Activated CD8-positive, alpha-beta memory T cell treated with anti-CD3 and anti-CD28 coated beads, Interleukin-2, amount 10 ng/mL, durations not matched to agents 7 days and 5 days (primary cell): ENCODE measurements around the gene C8A. TPM values are rescaled to one million over a fixed set of nuclear protein-coding genes. Genes with fewer than 3 reads are reported as not detected.

ENCODE experiments used
- ATAC-seq: fragments of 150-1000 bp; cut with Tn5 transposase; one replicate; pipeline ENCODE4 v1.10.0; 2021; ENCODE audit warnings: moderate library complexity
- CTCF ChIA-PET: fragments of 350-600 bp; sonication (Branson Sonifier 250); formaldehyde crosslinking; loops from one replicate; lab custom pipeline; 2021; ENCODE audit warnings: antibody characterized with exemption; lab: Charles Lee
- DNase-seq: peaks from one replicate; pipeline ENCODE4 v3.0.0-alpha.2; 2020
- H3K27ac Mint-ChIP-seq: one replicate; pipeline ENCODE4 v1.8.0; 2021; ENCODE audit warnings: mild to moderate bottlenecking, mixed read lengths
- H3K27me3 Mint-ChIP-seq: one replicate; pipeline ENCODE4 v1.8.0; 2021; ENCODE audit warnings: mixed read lengths
- H3K36me3 Mint-ChIP-seq: one replicate; pipeline ENCODE4 v1.8.0; 2021; ENCODE audit warnings: mild to moderate bottlenecking, mixed read lengths
- H3K4me1 Mint-ChIP-seq: one replicate; pipeline ENCODE4 v1.8.0; 2021; ENCODE audit warnings: mixed read lengths
- H3K4me3 Mint-ChIP-seq: one replicate; pipeline ENCODE4 v1.8.0; 2021; ENCODE audit warnings: mild to moderate bottlenecking, moderate library complexity, mixed read lengths
- H3K9me3 Mint-ChIP-seq: one replicate; pipeline ENCODE4 v1.8.0; 2022; ENCODE audit warnings: low read depth, mixed read lengths
- total RNA-seq, 2 experiments: library from RNA; stranded (reverse); gene quantifications; one replicate each; pipeline ENCODE4 v1.2.3, GENCODE V29; 2021

Gene C8A
- total RNA-seq, 2 experiments from 2014 or later: not detected

GRCh38 chr1:56927986-56928385, 73.4 kb downstream of the C8A start:
- H3K4me3 Mint-ChIP-seq: no peak overlapping the region
- no peaks in the 10 kb centered on the region for H3K27me3 Mint-ChIP-seq
- CTCF ChIA-PET: no interaction called here
- ATAC-seq: no peak
- no peaks in the 10 kb centered on the region for H3K9me3 Mint-ChIP-seq
- no peaks in the 10 kb centered on the region for H3K36me3 Mint-ChIP-seq
- no peak overlapping the region for H3K27ac Mint-ChIP-seq
- no peak for DNase-seq
- no peaks in the 10 kb centered on the region for H3K4me1 Mint-ChIP-seq

DNA sequence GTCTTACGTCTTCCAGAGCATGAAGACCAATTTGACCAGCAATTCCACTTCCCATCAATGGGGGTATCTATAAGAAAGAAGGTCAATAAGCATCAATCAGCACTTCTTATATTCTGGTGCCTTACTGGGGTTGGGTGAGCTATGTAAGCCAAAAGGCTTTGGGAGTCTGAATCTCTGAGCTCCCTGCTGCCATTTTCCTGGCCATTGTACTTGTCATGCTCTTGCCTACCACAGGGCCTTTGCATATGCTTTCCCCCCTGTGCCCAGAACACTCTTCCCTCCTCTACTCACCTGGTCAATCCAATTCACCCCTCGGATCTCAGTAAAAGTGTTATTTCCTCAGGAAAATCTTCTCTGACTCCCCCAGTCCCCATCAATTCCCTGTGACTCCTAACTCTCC, 74.9 kb downstream of the C8A start:
- no peak for ATAC-seq
- Mint-ChIP-seq H3K27me3 (no peaks in the 10 kb centered on the region), H3K27ac (no peak overlapping the region), H3K4me3 (no peak overlapping the region), H3K9me3 (no peaks in the 10 kb centered on the region), H3K36me3 (no peaks in the 10 kb centered on the region), H3K4me1 (no peaks in the 10 kb centered on the region)
- CTCF ChIA-PET: no interaction called here
- DNase-seq: no peak

DNA sequence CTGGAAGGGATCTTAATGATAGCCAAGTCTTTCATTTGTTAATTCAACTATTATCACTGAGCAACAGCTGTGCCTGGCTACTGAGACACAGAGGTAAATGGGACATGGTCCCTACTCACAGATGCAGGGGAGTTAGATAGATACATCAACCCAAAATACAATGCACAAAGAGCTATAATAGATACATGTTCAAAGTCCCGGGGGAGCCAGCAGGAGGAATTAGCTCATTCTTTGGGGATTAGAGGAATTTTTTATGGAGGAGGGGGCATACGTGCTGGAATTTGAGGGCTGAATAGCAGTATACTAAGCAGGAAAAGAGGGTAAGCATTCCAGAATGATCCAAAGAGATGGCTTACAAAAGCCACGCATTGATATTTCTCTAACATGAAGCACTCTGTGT, 76.6 kb downstream of the C8A start:
- H3K27me3 Mint-ChIP-seq: no peaks in the 10 kb centered on the region
- no peaks in the 10 kb centered on the region for H3K36me3 Mint-ChIP-seq
- CTCF ChIA-PET: no interaction called here

DNA sequence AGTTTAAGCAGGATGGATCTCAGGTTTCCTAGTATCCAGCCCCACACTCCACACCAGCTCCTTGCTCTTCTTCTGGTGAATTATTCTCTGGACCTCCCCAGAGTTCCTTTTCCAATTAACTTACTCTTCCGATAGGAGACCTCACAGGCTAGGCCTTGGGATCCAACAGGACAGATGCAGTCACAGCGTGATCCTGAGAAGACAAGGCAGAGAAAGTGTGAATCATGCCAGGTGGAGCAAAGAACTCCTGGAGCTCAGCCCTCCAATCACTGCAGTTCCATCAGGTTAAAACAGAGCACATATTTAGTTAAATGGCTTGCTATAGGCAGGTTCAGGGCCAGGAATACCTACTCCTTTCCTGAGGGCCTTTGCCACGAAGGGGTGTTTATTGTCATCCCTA, 77.1 kb downstream of the C8A start:
- no peak for DNase-seq
- H3K27ac Mint-ChIP-seq: no peak overlapping the region
- no peak overlapping the region for H3K4me3 Mint-ChIP-seq
- H3K27me3 Mint-ChIP-seq: no peaks in the 10 kb centered on the region
- CTCF ChIA-PET: no interaction called here
- H3K4me1 Mint-ChIP-seq: no peaks in the 10 kb centered on the region
- ATAC-seq: no peak
- H3K36me3 Mint-ChIP-seq: no peaks in the 10 kb centered on the region
- no peaks in the 10 kb centered on the region for H3K9me3 Mint-ChIP-seq

More for the DNA sequence above, 76.6 kb downstream of the C8A start:
- ATAC-seq (no peak), DNase-seq (no peak)
- Mint-ChIP-seq H3K4me1 (no peaks in the 10 kb centered on the region), H3K4me3 (no peak overlapping the region), H3K9me3 (no peaks in the 10 kb centered on the region), H3K27ac (no peak overlapping the region)

DNA sequence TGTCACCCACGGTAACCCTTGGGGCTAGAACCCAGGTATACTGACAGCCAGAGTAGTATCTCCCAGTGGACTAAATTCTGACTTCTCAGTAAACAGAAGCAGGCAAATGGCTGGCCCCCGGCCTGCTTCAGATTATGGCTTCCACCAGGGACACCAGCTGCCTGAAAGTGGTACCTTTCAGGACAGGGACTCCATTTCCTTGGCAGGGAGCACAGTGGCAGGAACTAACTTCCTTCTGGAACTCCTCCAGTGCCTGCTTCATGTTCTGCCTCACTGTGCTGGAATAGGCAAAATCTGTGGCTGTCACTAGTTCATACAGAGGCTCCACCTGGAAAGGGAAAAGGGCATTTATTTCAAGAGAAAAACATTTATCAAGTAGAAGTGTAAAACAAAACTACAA, 78.6 kb downstream of the C8A start:
- ATAC-seq: no peak
- no peaks in the 10 kb centered on the region for H3K36me3 Mint-ChIP-seq
- H3K9me3 Mint-ChIP-seq: no peaks in the 10 kb centered on the region
- CTCF ChIA-PET: no interaction called here
- H3K4me3 Mint-ChIP-seq: no peak overlapping the region
- H3K4me1 Mint-ChIP-seq: no peaks in the 10 kb centered on the region
- no peaks in the 10 kb centered on the region for H3K27me3 Mint-ChIP-seq
- no peak overlapping the region for H3K27ac Mint-ChIP-seq
- DNase-seq: no peak

GRCh38 chr1:56933606-56934005, 79.0 kb downstream of the C8A start:
- ATAC-seq: no peak
- CTCF ChIA-PET: no interaction called here
- H3K9me3 Mint-ChIP-seq: no peaks in the 10 kb centered on the region
- H3K4me1 Mint-ChIP-seq: no peaks in the 10 kb centered on the region
- H3K36me3 Mint-ChIP-seq: no peaks in the 10 kb centered on the region
- H3K4me3 Mint-ChIP-seq: no peak overlapping the region
- no peaks in the 10 kb centered on the region for H3K27me3 Mint-ChIP-seq
- DNase-seq: no peak
- no peak overlapping the region for H3K27ac Mint-ChIP-seq

DNA sequence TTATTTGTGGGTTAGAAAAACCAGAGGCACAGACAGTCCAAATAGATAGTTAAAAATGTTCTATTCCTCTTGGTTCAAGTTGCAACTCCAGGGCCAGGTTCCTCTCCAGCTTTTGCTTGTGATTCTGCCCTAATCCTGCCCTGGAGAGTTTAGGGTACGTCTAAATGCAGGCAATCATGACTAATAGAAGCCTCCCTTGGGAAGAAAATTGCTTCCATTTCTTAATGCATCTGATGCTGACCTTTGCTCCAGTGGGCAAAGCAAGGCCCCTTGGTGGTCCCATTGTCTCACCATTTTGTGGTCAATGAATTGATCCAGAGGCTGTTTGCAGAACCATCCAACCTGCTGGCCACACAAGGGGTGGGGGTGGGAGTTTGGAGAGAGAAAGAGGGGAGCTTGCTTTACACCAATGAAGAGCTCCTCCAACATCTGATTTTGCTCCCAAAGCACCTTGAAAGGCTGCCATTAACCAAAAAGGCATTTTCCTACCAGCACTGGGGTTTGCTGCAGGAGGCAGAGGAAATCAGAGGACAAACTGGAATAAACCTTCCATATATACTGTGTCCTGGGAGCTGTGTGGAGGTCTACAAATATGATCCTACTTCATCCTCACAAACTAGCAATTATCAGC, 79.9 kb downstream of the C8A start:
- H3K27me3 Mint-ChIP-seq: no peaks in the 10 kb centered on the region
- CTCF ChIA-PET: no interaction called here
- ATAC-seq (no peak), DNase-seq (no peak)
- H3K27ac Mint-ChIP-seq: no peak overlapping the region
- H3K4me1 Mint-ChIP-seq: no peaks in the 10 kb centered on the region
- H3K9me3 Mint-ChIP-seq: no peaks in the 10 kb centered on the region
- H3K36me3 Mint-ChIP-seq: no peaks in the 10 kb centered on the region
- no peak overlapping the region for H3K4me3 Mint-ChIP-seq

- Mint-ChIP-seq H3K4me1 (no peaks in the 10 kb centered on the region), H3K9me3 (no peaks in the 10 kb centered on the region), H3K27me3 (no peaks in the 10 kb centered on the region), H3K36me3 (no peaks in the 10 kb centered on the region), H3K27ac (no peak overlapping the region), H3K4me3 (no peak overlapping the region)
- CTCF ChIA-PET: interaction anchor here (0.6 kb wide), 1 partner anchor 1455 kb away, joined by 3 read pairs; no protein-coding TSS in a partner anchor
- ATAC-seq (no peak), DNase-seq (no peak)
Measured at GRCh38 chr1:56938646-56939045, 84.0 kb downstream of the C8A start.

DNA sequence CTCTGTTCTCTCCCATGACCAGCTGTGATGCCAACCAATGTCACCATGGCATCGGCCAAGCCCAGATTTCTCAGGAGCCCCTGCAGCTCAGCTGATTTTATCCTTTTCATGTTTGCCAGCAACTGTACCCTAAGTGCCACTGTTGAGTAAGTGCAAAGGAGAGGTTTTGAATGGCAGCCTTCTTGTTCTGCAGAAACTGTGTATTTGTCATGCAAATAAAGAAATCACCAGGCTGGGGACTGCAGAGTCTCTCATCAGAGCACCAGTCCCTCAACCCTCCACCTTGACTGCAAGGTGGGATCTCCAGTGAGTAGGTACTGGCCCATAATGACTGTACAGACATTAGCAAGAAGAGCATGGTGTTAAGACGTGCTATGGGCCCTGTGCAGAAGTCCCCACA, 84.6 kb downstream of the C8A start:
- no peaks in the 10 kb centered on the region for H3K27me3 Mint-ChIP-seq
- no peak overlapping the region for H3K4me3 Mint-ChIP-seq
- no peak overlapping the region for H3K27ac Mint-ChIP-seq
- H3K4me1 Mint-ChIP-seq: no peaks in the 10 kb centered on the region
- DNase-seq: no peak
- no peak for ATAC-seq
- H3K9me3 Mint-ChIP-seq: no peaks in the 10 kb centered on the region
- CTCF ChIA-PET: no interaction called here
- H3K36me3 Mint-ChIP-seq: no peaks in the 10 kb centered on the region

DNA sequence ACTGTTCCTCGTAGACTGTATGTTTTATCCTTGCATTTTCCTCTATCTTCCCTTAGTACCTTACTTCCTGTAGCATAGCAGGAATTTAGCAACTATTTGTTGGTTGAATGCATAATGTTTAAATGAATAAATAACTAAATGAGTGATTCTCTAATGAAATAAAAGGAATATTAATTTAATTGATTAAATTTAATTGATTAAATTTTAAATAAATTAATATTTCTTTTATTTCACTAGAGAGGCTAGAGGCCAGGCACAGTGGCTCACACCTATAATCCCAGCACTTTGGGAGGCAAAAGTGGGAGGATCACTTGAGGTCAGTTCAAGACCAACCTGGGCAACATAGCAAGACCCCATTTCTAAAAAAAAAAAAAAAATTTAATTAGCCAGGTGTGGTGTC, 85.4 kb downstream of the C8A start:
- no peaks in the 10 kb centered on the region for H3K9me3 Mint-ChIP-seq
- CTCF ChIA-PET: no interaction called here
- H3K4me1 Mint-ChIP-seq: no peaks in the 10 kb centered on the region
- no peaks in the 10 kb centered on the region for H3K36me3 Mint-ChIP-seq
- DNase-seq: no peak
- H3K27me3 Mint-ChIP-seq: no peaks in the 10 kb centered on the region
- no peak overlapping the region for H3K27ac Mint-ChIP-seq
- H3K4me3 Mint-ChIP-seq: no peak overlapping the region
- no peak for ATAC-seq

DNA sequence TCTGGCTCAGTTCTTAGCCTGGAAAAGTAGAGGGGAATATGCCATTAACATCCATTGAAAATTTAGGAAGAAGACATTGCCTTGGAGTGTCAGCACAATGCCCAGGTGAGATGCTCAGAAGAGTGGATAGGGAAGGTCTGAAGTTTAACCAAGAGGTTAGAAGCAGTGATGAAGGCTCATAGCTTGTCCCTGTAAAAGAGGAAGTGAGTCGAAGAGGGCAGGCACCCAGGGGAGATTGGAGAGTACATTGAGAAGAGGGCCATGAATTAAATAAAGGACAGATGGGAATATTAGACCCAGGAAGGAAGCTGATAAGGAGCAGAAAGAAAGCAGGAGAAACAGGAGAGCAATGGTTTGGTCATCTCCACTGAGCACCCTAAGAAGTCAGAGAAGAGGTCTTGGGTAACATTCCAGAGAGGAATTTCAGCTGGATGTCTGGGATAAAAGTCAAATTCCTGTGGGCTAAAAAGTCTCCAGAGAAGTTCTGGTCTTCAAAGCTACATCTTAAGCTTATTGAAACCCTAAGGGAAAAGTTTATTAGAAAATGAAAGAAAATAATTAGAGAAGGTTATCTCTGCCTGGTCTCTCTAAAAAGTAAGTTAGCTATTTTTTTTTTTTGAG, 93.9 kb downstream of the C8A start:
- Mint-ChIP-seq H3K4me1 (no peaks in the 10 kb centered on the region), H3K36me3 (no peaks in the 10 kb centered on the region), H3K27ac (no peak overlapping the region), H3K27me3 (no peaks in the 10 kb centered on the region), H3K4me3 (no peak overlapping the region), H3K9me3 (no peaks in the 10 kb centered on the region)
- CTCF ChIA-PET: no interaction called here
- no peak for DNase-seq
- no peak for ATAC-seq

DNA sequence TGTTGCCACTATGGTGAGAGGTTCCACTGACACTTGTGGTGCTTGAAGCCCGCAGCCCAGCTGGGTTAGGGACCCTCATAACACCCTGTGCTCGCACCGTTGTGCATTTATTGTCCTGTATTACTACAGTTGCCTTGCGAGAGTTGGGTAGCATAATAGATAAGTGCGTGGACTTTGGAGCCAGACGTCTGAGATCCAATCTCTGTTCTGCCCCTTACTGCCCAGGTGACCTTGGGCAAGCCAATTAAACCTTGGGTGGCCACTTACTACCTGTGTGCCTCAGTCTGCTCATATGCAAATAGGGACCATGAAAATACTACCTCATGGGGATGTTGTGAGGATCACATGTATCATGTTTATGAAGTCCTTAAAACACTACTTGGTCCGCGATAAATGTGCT, 97.9 kb downstream of the C8A start:
- Mint-ChIP-seq H3K36me3 (no peaks in the 10 kb centered on the region), H3K27ac (no peak overlapping the region), H3K4me3 (no peak overlapping the region), H3K27me3 (no peaks in the 10 kb centered on the region), H3K9me3 (no peaks in the 10 kb centered on the region), H3K4me1 (no peaks in the 10 kb centered on the region)
- no peak for ATAC-seq
- CTCF ChIA-PET: no interaction called here
- DNase-seq: no peak

GRCh38 chr1:56953386-56953785, 98.8 kb downstream of the C8A start:
- ATAC-seq: no peak
- no peak overlapping the region for H3K4me3 Mint-ChIP-seq
- no peak for DNase-seq
- no peak overlapping the region for H3K27ac Mint-ChIP-seq
- no peaks in the 10 kb centered on the region for H3K36me3 Mint-ChIP-seq
- CTCF ChIA-PET: no interaction called here
- H3K27me3 Mint-ChIP-seq: no peaks in the 10 kb centered on the region
- no peaks in the 10 kb centered on the region for H3K4me1 Mint-ChIP-seq
- H3K9me3 Mint-ChIP-seq: no peaks in the 10 kb centered on the region

DNA sequence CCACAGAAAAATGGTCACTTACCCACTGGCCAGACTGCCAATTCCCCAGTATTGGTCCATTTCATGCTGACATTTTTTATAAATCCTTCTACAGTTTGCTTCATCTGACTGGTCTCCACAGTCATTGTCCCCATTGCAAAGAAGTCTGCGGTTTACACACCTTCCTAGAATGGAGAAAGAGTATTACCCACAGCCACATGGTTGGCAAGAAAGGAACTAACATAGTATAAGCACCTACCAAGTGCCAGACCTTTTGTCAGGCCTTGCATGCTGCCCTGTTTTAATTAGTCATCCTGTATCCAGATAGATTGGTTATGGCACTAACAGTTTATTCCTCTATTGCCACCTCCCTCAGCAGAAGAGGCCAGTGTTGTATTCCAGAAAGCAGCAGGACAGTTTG, 100.1 kb downstream of the C8A start:
- CTCF ChIA-PET: no interaction called here
- Mint-ChIP-seq H3K36me3 (no peaks in the 10 kb centered on the region), H3K27ac (no peak overlapping the region), H3K27me3 (no peaks in the 10 kb centered on the region), H3K4me3 (no peak overlapping the region), H3K9me3 (no peaks in the 10 kb centered on the region), H3K4me1 (no peaks in the 10 kb centered on the region)
- ATAC-seq (no peak), DNase-seq (no peak)
